HG03064 (cell line): ENCODE results near the gene CAMK2D.

Source experiments
- ATAC-seq: cut with Tn5 transposase; IDR thresholded peaks from one replicate; pipeline ENCODE4 v1.9.1; 2021; ENCODE audit warnings: low read depth; ENCODE audit not compliant: unreplicated experiment

Gene CAMK2D

DNA sequence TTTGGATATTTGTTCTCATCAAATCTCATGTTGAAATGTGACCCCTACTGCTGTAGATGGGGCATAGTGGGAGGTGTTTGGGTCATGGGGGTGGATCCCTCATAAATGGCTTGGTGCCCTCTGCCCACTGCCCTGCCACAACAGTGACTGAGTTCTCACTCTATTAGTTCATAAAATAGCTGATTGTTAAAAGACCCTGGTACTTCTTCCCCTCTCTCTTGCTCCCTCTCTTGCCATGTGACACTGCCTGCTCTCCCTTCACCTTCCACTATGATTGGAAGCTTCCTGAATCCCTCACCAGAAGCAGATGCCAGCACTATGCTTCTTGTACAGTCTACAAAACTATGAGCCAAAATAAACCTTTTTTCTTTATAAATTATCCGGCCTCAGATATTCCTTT is 182.2 kb downstream of the CAMK2D start:
- no peak for ATAC-seq

DNA sequence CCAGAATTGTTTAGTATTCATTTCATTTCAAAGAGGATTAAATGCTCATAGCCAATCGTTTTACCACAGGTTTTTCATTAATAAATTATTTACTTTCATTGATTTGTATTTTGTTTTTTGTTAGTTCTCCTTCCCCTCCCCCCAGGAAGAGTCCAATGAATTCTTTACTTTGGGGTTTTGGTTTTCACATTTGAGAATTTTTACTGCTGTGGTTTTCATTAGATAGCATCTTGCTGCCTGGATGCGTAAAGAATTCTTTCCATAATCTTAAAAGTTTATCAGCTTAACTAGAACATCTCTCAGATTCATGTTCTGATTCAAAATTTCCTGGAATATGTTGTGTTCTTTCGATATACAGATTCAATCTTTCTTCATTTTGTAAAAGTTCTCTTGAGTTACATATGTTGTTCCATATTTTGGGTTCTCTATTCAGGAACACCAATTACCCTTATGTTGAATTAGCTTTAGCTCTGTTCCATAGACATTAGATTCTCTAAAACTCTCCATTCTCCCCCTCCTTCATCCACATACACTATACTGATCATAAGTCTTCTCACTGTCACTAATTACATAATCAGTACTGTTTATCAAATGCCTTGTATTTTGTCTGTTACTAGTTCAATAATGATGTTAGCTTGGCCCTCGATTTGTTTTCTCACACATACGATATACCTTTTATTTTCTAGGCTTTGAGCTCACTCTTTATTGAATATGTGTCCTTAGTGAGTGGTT is 184.4 kb downstream of the CAMK2D start:
- ATAC-seq: no peak

DNA sequence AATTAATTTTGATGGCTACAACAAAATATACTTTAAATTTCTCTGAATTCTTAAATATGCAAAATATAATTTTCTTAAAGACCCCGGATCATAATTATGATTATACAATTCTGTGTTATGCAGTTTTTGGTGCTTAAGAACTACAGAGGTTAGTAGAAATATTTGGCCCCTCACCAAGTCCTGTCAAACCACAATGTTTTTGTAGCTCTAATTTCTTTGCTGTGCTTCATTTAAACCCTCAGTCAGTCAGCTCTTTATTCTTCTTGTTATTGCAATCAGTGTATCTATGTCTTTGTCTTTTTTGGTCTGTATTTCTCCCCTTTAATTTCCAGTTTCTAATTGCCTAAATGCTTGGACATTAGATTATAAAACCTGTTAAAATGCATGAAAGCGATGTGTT is 186.1 kb downstream of the CAMK2D start:
- ATAC-seq: no peak

DNA sequence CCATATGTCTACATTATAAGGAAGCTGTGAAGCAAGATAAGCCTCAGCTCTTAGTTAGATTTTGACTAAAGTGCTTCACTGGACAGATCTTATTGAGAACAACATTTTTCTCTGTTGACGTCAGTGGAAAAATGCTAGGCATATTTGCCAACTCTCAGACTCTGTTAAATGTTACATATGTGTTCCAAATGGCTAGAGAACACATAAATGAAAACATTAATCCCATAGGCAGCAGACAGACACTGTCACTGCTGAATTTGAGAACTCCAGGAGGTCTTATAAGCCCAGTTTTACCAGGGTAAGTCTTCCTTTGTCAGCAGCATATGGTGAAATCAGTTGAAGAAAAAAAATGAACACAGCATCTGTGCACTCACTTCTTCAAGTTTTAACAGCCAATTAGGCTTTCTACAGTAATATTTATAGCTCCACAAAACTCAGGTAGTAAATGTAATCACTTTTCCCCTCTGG is 186.9 kb downstream of the CAMK2D start:
- ATAC-seq: no peak

DNA sequence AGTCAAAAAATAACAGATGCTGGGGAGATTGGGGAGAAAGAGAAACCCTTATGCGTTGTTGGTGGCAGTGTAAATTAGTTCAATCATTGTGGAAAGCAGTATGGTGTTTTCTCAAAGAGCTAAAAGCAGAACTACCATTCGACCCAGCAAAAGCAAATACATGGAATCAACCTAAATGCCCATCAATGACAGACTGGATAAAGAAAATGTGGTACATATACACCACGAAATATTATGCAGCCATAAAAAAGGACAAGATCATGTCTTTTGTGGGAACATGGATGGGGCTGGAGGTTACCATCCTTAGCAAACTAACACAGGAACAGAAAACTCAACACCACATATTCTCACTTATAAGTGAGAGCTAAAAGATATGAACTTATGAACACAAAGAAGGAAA is 188.9 kb downstream of the CAMK2D start:
- no peak for ATAC-seq

DNA sequence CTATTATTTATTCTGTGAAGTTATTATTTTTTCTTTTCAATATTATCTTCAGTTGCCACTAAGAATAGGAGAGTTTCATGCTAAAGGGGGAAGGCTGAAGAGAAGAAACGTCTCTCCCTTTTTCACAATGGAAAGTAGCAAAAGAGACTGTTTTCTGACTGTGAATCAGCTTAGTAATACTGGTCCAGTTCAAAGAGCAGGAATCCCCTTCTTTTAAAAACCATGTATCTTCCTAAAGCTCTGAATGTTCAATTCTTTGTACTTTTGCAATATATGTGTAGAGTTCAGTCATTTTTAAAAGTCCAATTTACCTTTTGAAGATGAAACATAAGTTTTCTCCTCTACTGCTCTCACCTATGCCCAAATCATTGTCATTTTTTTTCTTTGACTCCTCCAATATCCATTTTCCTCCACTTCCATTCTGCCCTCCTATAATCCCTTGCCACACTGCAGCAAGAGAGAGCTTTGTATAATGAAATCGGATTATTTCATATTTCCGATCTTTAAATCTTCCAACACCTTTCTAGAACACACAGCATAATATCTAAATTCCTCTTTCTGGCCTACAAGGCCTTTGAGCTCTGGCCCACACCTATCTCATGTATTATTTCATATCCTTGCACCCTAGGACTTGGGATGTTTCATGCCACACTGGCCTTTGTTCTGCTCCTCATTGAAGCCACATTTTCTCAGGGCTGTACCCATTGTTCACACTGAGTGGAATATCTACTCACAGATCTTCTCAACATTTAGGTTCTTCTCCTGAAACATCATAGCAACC is 195.3 kb downstream of the CAMK2D start:
- no peak for ATAC-seq

DNA sequence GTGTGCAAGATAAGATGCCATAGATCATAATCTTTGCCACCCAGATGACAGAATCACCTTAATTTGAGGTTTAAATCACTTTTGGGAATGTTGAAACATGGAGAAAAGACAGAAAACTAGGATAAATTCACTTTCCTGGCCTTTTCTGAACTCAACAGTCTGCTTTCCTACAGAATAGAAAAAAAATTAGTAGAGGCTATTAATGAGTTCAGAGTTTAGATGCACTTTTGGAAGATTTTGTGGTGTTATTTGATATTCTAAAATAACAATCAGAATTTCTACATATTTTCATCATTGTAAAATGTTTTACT is 195.9 kb downstream of the CAMK2D start:
- ATAC-seq: no peak

DNA sequence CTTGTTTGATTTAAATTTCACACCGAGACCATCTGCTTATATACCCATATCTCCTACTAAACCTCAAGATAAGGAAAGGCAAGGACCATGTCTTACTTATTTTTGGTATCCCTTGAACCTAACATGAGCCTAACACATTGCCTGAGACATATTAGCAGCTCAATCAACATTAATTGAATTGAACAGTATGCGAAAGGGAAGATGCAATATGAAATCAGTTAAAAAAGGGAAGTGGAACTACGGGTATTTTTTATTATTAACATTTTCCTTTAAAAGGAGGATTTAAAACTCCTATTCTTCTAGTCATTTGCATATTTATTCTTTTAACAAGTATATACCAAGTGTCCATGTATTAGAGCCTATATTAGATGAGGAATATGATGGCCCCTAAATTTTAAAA is 197.0 kb downstream of the CAMK2D start:
- peak; percentile 38 for ATAC-seq

DNA sequence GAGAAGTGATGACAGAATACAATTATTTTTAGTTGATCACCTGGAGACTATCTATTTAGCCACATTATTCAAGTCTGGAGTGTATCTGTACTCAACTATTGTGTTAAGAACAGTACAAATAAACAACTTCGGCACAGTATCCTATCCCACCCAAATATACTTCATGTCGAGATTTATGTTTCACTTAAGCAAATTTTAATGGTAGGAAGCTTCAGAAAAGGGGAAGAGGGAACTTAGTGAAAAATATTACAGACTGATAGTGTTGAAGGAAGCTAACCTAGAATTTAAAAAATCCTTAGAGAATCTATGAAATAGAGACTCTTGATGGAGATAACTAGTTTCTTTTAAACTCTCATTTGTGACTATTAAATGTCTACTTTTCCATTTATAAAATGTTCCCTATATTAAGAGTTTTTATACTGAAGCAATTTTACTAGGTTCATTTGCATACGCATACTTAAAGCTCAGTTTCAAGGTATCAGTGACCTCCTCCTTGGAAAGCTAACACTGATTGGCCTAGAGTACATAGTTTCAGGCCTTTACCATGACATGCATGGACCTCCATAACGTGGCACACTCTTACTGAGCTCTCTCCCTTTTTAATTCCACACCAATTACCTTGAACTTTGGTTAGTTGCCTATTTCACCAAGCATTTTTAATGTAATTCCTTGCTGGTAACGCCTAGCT is 197.7 kb downstream of the CAMK2D start:
- no peak for ATAC-seq

DNA sequence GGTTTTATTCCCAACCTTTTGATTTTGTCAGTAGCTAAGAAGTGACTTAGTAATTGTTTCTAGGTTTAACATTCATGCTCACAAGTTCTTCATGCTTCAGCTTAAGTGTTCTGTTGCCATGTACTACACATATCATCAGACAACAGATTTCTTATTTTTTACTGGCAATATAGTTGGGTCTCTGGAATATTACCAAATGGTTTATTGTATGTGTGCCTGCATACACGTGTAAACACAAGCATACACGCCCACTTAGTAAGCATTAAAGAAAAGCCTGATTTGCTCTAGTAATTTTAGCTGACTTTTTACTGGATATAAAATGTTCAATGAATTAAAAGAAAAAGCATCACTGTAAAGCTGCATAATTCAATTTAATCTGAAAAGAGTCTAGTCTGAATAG is 199.8 kb downstream of the CAMK2D start:
- no peak for ATAC-seq

DNA sequence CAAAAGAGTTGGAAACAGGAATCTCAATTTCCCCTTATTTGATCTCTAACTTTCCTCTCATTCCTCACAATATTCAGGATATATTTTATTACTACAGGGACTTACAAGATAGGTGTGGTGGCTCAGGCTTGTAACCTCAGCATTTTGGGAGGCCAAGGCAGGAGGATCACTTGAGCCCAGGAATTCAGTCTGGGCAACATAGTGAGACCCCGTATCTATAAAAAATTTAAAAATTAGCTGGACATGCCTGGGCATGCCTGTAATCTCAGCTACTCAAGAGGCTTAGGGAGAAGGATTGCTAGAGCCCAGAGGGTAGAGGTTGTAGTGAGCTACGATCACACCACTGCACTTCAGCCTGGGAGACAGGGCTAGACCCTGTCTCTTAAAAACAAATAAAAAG is 200.4 kb downstream of the CAMK2D start:
- ATAC-seq: no peak

DNA sequence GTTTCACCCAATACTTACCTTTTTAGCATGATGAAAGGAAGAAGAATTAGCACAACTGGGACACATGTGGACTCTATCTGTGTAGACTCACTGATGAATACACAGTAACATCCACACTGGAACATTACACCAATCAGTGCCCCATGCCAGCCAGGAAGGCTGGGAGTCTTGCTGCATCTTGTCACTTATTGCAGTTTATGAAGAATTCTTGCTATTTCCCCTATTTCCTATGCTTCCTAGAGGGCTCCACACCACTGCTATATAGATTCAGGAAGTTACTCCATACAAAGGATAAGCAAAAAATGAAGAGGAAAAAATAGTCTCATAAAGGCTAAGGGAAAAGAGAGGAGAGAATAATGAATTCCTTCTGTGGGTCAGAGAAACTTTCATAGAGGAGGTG is 201.0 kb downstream of the CAMK2D start:
- no peak for ATAC-seq

DNA sequence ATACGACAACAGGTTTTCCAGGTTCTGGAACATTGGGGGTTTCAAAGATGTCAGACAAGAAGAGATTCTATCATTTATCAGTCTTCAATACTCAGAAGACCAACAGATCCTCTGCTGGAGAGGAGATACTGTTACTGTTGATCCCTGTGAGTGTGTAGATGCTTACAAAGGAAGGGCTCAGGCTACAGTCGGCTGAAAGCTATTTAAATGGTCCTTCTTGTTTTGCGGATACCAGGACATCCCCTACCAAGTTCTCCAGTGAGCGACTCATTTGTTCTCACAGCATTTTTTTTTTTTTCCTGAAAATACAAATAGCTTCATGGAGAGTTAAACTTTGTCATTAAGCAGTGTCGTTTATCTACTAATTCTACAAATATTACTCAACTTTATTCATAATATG is 201.6 kb downstream of the CAMK2D start:
- no peak for ATAC-seq

DNA sequence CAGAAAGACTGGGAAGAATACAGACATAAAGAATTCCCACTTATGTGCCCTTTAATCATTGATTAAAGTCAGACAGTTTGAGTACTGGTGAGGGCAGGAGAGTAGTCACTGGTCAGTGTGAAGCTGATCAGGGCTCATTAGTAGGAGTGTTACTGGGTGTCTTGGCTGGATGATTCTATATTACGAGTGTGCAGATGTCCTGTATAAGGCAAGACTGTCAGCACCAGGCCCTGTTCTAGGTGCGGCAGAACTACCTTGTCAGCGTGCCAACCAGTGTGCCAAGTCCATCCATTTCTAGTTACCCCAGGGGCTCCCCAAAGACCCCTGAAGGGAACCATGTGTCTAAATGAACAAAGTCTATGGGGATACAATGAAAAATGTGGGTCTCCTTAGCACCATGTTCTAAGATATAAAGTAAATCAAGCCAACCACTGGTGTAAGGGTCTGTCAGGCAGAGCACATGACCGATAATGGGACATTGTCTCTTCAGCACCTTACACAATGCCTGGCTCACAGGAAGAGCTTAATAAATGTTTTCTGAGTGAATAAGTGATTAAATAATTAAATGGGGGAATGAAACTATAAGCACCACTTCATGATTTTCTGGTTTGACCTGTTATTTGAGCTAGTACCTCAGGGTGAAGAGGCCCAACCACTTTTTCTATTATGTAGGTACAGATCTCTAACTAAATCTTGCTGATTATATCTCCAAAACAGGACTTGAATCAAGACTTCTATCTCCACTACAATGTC is 205.0 kb downstream of the CAMK2D start:
- no peak for ATAC-seq

DNA sequence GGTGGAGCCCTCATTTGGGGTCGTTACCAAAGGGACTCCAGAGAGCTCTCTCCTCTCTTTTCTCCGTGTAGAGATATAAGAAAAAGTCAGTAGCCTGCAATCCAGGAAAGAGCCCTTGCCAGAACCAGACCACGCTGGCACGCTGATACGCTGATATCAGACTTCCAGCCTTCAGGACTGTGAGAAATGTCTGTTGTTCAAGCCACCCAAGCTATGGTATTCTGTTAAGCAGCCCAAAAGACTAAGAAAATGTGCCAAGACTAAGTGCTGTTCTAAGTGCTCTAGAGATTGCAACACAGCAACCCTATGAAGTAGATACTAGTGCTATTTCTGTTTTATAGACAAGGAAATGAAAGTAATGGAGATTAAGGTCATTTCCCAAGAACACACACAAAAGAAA is 205.7 kb downstream of the CAMK2D start:
- ATAC-seq: no peak

DNA sequence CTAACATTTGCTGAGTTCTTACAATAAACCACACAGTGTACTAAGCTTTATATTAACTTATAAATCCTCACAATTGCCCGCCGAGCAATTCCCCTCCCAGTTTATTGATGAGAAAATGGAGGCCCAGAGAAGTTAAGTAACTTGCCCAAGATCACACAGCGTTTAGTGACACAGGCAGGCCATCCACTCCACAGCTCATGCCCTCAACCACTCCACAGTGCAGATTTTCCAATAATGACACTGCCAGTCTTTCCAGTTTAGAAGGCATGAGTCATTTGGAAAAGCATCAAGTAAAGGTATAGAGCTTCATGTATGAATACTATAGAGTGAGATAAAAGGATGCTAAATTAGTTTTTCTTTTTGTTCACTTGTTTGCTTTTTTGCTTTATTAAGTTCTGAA is 208.5 kb downstream of the CAMK2D start:
- ATAC-seq: no peak

DNA sequence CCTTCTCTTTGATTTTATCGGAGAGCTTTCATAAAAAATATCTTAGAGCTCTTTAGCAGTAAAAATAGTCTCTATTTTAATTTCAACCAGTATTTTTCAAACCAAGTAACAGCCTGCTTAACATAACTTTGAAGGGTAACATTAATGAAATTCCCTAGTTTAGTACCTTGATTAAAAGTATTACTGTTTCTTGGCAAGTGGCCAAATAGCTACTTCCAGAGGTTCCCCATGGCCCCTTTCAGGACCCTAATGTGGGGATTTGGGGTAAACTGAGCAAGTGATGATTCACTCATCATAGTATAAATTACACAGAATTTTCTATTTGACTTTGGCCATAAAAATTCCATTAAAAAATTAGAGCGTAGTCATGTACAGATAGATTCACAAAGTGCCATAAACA is 211.0 kb downstream of the CAMK2D start:
- no peak for ATAC-seq

DNA sequence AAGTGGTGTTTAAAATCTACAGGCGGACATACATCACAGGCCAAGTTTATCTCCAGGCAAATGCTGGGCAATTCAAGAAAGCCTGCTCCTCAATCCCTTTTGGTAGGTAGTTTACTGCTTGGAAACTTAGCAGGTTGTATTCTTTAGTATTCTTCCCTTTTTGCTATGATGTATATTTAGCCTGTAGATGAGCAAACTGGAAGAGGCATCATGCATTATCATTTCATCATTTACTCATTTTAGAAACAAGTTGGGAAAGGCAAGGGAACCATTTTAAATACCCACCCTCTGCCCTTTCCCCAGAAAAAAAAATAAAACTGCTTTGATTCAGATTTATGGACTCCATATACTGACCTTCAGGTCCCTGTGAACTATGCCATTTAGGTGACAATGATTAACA is 213.2 kb downstream of the CAMK2D start:
- ATAC-seq: no peak

DNA sequence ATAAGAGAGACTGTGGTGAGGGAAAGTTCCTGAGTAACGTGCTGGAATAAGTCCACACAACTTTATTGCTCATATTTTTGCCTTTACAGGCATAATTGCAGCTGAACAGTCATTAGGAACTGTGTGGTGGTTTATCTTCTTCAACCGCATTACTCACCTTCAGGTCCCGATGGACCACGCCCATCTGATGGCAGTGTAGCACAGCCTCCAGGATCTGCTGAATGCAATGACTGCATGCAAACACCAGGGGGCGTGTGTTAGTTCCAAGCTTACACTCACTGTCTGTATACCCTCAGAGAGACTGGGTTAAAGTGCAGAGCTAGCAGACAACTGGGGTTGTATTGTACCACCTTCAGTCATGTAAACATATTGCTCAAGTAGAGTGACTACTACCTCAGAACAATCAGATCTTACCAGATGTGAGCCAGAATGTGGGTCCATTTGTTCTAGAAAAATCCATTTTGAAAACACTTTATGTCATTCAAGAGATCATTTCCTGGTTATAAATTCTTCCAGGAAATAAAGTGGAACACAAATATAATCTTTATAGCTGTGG is 214.0 kb downstream of the CAMK2D start:
- ATAC-seq: peak; percentile 96

DNA sequence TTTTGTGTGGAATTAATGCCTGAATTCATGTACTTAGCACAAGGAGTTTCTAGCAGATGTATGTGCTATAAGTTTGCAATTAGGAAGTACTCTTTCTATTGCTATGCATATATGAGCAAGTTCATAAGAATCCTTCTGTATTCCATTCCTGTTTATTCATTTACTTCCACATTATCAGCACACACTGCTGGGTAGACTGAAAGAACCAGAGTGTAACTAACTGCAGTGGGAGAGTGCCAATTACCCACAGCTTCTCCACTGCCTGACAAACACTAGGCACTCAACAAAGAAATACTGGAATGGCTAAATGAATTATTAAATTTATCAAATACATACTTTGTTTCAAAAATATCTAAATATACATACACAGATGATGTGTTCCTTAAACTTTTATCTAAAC is 219.6 kb downstream of the CAMK2D start:
- ATAC-seq: no peak

DNA sequence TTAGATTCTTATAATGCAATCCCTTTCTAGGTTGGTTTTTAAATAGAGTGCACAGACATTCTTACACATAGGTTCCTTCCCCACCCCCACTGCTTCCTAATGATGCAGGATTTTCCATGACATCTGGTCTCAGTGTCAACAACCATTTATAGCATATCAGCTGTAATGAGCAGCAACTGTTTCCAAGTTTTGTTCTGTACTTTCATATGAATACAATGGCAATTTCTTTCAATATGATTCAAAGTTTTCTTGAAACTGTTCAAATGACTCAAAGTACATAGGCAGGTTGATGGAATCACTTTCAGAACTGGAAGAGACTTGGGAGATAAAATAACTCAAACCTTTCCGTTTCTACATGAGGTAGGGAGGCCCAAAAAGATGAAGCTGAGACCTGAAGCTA is 220.7 kb downstream of the CAMK2D start:
- no peak for ATAC-seq
